HEK293 (cell line): ENCODE data around the gene IPO5.

Source experiments
- CTCF ChIA-PET: fragments of 350-600 bp; formaldehyde crosslinking; extraction: SDS; loops from one replicate; lab custom pipeline; 2021; ENCODE audit warnings: antibody characterized with exemption; lab: Yijun Ruan, JAX
- POLR2A ChIA-PET: fragments of 300-600 bp; formaldehyde crosslinking; extraction: SDS; loops from one replicate; lab custom pipeline; 2020; ENCODE audit warnings: antibody characterized with exemption, inconsistent platforms; lab: Yijun Ruan, JAX
- H3K27ac ChIP-seq: fragments of 200-500 bp; sonication (Bioruptor generic); 2 replicates; pipeline ENCODE4 v1.5.1; 2014; ENCODE audit warnings: low read depth, low read length, control low read depth, inconsistent platforms; ENCODE audit errors: extremely low read depth
- H3K36me3 ChIP-seq, 2 experiments: fragments of 200-500 bp in 1 of 2; sonication (Bioruptor generic) in 1 of 2; 1 replicate in 1 of 2; 2 replicates in 1 of 2; pipeline ENCODE4 v1.5.1; 2014 to 2017; ENCODE audit warnings: inconsistent platforms in 2 of 2, low read length in 2 of 2; ENCODE audit not compliant: control insufficient read depth in 2 of 2, insufficient read depth in 1 of 2
- H3K4me1 ChIP-seq: fragments of 200-500 bp; sonication (Bioruptor generic); 2 replicates; pipeline ENCODE4 v1.5.1; 2014; ENCODE audit warnings: mild to moderate bottlenecking, low read length, inconsistent platforms; ENCODE audit not compliant: control insufficient read depth, insufficient read depth
- H3K4me3 ChIP-seq: 2 replicates; pipeline ENCODE4 v1.5.1; 2011; ENCODE audit warnings: low read depth, mild to moderate bottlenecking, control low read depth, low read length, moderate library complexity
- H3K9me3 ChIP-seq: fragments of 200-500 bp; sonication (Bioruptor generic); 2 replicates; pipeline ENCODE4 v1.5.1; 2014; ENCODE audit warnings: low read depth, low read length, inconsistent platforms; ENCODE audit not compliant: control insufficient read depth, insufficient read depth
- SP2 ChIP-seq: fragments of 450-650 bp; formaldehyde crosslinking; IDR thresholded peaks from 2 replicates; pipeline ENCODE4 v1.5.1; 2016; ENCODE audit warnings: missing biosample characterization, missing genetic modification characterization
- TRIM28 ChIP-seq: IDR thresholded peaks from 2 replicates; pipeline ENCODE4 v1.6.1; 2011; ENCODE audit warnings: low read length, control low read depth, borderline replicate concordance
- YY1 ChIP-seq: fragments of 450-650 bp; formaldehyde crosslinking; IDR thresholded peaks from 2 replicates; pipeline ENCODE4 v1.5.1; 2018; ENCODE audit warnings: missing biosample characterization, missing genetic modification characterization
- ZBTB1 ChIP-seq: fragments of 450-650 bp; formaldehyde crosslinking; IDR thresholded peaks from 2 replicates; pipeline ENCODE4 v1.5.1; 2016; ENCODE audit warnings: missing biosample characterization, missing genetic modification characterization
- ZBTB20 ChIP-seq: fragments of 450-650 bp; formaldehyde crosslinking; IDR thresholded peaks from 2 replicates; pipeline ENCODE4 v1.5.1; 2016; ENCODE audit warnings: missing biosample characterization, missing genetic modification characterization
- ZFHX2 ChIP-seq: fragments of 450-650 bp; formaldehyde crosslinking; conservative IDR thresholded peaks from 2 replicates; pipeline ENCODE4 v1.5.1; 2016; ENCODE audit warnings: missing biosample characterization, missing genetic modification characterization
- ZFP37 ChIP-seq: fragments of 450-650 bp; formaldehyde crosslinking; IDR thresholded peaks from 2 replicates; pipeline ENCODE4 v1.5.1; 2016; ENCODE audit warnings: missing biosample characterization, missing genetic modification characterization
- ZNF140 ChIP-seq: fragments of 450-650 bp; formaldehyde crosslinking; IDR thresholded peaks from 2 replicates; pipeline ENCODE4 v1.5.1; 2016; ENCODE audit warnings: missing biosample characterization, missing genetic modification characterization
- ZNF146 ChIP-seq: fragments of 450-650 bp; formaldehyde crosslinking; IDR thresholded peaks from 2 replicates; pipeline ENCODE4 v1.5.1; 2016; ENCODE audit warnings: missing biosample characterization, missing genetic modification characterization
- ZNF175 ChIP-seq: fragments of 450-650 bp; formaldehyde crosslinking; IDR thresholded peaks from 2 replicates; pipeline ENCODE4 v1.5.1; 2016; ENCODE audit warnings: missing biosample characterization, missing genetic modification characterization
- ZNF214 ChIP-seq: fragments of 450-650 bp; formaldehyde crosslinking; IDR thresholded peaks from 2 replicates; pipeline ENCODE4 v1.5.1; 2017; ENCODE audit warnings: missing biosample characterization, mild to moderate bottlenecking, missing genetic modification characterization, borderline replicate concordance
- ZNF335 ChIP-seq: fragments of 450-650 bp; formaldehyde crosslinking; conservative IDR thresholded peaks from 2 replicates; pipeline ENCODE4 v1.5.1; 2016; ENCODE audit warnings: missing biosample characterization, missing genetic modification characterization
- ZNF341 ChIP-seq: fragments of 450-650 bp; formaldehyde crosslinking; IDR thresholded peaks from 2 replicates; pipeline ENCODE4; 2016; ENCODE audit warnings: low read depth, missing biosample characterization, missing genetic modification characterization
- ZNF37A ChIP-seq: fragments of 450-650 bp; IDR thresholded peaks from 2 replicates; pipeline ENCODE4 v1.5.1; 2018; ENCODE audit warnings: missing biosample characterization, missing genetic modification characterization
- ZNF48 ChIP-seq: fragments of 450-650 bp; formaldehyde crosslinking; IDR thresholded peaks from 2 replicates; pipeline ENCODE4 v1.5.1; 2016; ENCODE audit warnings: missing biosample characterization, missing genetic modification characterization
- ZNF501 ChIP-seq: fragments of 450-650 bp; formaldehyde crosslinking; IDR thresholded peaks from 2 replicates; pipeline ENCODE4 v1.5.1; 2016; ENCODE audit warnings: missing biosample characterization, missing genetic modification characterization
- ZNF785 ChIP-seq: fragments of 450-650 bp; formaldehyde crosslinking; IDR thresholded peaks from 2 replicates; pipeline ENCODE4 v1.5.1; 2016; ENCODE audit warnings: missing biosample characterization, missing genetic modification characterization
- ZNF791 ChIP-seq: fragments of 450-650 bp; formaldehyde crosslinking; IDR thresholded peaks from 2 replicates; pipeline ENCODE4 v1.5.1; 2016; ENCODE audit warnings: missing biosample characterization, missing genetic modification characterization
- ZNF843 ChIP-seq: fragments of 450-650 bp; formaldehyde crosslinking; IDR thresholded peaks from 2 replicates; pipeline ENCODE4 v1.5.1; 2016; ENCODE audit warnings: missing biosample characterization, missing genetic modification characterization
- ZXDB ChIP-seq: fragments of 450-650 bp; formaldehyde crosslinking; IDR thresholded peaks from 2 replicates; pipeline ENCODE4 v1.5.1; 2016; ENCODE audit warnings: missing biosample characterization, missing genetic modification characterization
- TF ChIP-seq, protein P1 (sequence below): fragments of 450-650 bp; formaldehyde crosslinking; conservative IDR thresholded peaks from 2 replicates; pipeline ENCODE4 v1.5.1; 2016; ENCODE audit warnings: low read depth, missing biosample characterization, missing genetic modification characterization
- TF ChIP-seq, protein P2 (sequence below): fragments of 450-650 bp; formaldehyde crosslinking; IDR thresholded peaks from 2 replicates; pipeline ENCODE4 v1.5.1; 2016; ENCODE audit warnings: missing biosample characterization, missing genetic modification characterization
- TF ChIP-seq, protein P3 (sequence below): fragments of 450-650 bp; formaldehyde crosslinking; IDR thresholded peaks from 2 replicates; pipeline ENCODE4 v1.5.1; 2016; ENCODE audit warnings: missing biosample characterization, missing genetic modification characterization
- TF ChIP-seq, protein P4 (sequence below): fragments of 450-650 bp; formaldehyde crosslinking; IDR thresholded peaks from 2 replicates; pipeline ENCODE4 v1.5.1; 2016; ENCODE audit warnings: missing biosample characterization, missing genetic modification characterization

The IPO5 gene

DNA sequence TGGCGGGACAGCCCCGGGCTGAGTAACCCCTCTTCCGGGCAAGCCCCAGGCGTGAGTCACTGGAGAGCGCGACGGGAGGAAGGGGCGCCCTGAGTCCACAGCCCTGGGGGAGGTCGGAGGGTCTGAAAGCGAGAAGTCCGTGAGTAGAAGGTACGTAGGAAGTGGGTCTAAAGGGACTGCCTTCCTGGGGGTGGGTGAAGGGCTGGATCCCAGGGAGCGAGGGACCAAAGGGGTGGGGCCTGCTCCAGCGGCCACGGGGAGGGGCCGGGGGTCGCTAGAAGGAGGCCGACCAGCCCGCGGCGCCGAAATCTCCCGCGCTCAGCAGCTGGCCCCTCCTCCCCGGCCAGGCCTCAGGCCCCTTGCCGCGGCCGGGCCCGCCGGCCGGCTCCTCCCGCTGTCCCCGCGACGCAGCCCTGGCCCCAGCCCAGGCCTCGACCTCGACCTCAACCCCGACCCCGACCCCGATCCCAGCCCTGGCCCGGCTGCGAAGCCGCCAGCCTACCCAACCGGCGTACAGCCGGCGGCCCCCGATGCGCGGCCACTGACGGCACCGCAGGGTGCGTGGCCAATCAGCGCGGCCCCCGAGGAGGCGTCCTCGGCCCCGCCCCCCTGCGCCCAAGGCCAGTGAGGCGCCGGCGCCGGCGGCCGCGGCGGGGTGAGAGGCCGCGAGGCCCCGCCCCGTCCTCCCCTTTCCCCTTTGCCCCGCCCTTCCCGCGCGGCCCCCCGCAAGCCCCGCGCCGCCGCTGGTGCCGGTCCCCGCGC lies 22.6 kb downstream of the IPO5 start (continued):
- TF ChIP-seq, protein P1, sequence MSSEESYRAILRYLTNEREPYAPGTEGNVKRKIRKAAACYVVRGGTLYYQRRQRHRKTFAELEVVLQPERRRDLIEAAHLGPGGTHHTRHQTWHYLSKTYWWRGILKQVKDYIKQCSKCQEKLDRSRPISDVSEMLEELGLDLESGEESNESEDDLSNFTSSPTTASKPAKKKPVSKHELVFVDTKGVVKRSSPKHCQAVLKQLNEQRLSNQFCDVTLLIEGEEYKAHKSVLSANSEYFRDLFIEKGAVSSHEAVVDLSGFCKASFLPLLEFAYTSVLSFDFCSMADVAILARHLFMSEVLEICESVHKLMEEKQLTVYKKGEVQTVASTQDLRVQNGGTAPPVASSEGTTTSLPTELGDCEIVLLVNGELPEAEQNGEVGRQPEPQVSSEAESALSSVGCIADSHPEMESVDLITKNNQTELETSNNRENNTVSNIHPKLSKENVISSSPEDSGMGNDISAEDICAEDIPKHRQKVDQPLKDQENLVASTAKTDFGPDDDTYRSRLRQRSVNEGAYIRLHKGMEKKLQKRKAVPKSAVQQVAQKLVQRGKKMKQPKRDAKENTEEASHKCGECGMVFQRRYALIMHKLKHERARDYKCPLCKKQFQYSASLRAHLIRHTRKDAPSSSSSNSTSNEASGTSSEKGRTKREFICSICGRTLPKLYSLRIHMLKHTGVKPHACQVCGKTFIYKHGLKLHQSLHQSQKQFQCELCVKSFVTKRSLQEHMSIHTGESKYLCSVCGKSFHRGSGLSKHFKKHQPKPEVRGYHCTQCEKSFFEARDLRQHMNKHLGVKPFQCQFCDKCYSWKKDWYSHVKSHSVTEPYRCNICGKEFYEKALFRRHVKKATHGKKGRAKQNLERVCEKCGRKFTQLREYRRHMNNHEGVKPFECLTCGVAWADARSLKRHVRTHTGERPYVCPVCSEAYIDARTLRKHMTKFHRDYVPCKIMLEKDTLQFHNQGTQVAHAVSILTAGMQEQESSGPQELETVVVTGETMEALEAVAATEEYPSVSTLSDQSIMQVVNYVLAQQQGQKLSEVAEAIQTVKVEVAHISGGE (tag by site-specific recombination): 0 out of 2 replicates have a peak, but pooled peaks have one; percentile 33
- TF ChIP-seq ZNF48: no peak

DNA sequence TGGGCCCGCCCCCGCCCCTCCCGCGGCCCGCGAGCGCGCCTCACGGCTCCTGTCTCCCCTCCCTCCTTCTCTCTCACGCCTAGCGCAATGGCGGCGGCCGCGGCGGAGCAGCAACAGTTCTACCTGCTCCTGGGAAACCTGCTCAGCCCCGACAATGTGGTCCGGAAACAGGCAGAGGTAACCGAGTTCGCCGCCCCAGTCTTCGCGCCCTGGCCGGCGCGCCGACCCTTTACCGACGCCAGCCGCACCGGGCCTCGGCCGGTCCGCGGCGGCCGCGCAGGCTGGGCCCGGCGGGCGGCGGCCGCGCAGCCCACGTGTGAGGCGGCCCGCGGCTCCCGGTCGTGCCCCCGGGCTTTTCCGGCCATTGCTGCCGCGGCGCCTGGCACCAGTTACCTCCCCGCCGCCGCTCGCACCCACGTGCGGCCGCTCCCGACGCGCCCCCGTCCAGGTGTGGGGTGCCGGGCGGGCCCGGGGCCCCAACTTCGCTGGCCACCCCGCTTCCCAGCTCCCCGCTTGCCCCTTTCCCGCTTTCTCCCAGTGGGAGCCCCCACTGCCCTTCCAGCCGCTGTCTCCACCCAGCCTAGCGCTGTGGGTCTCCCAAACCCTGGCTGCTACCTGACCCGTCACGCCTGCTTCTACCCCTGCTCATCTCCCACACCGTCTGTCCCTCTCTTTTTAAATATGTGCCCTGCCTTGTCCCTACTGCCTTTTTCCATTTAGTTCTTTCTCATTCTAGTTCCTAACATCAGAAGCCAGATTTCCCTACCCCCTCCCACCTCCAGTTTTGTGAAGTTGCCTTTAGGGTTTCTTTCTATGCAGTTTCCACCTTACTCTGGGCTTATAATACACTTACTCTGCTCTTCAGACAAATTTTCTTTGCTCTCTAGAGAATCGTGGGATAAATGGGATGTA lies 23.4 kb downstream of the IPO5 start:
- H3K4me1 ChIP-seq: peaks cover 5% of the 10 kb centered on the region; the same call in 1 of the 2 replicates
- ChIA-PET CTCF (no interaction called here), POLR2A (interaction anchor here (0.5 kb wide), 1 partner anchor 92 kb away, joined by 3 read pairs; no protein-coding TSS in a partner anchor)
- H3K4me3 ChIP-seq: peak overlapping the region; percentile 70
- peak overlapping the region; percentile 85 for H3K27ac ChIP-seq
- peaks cover 0 to 10% of the 10 kb centered on the region in 2 experiments; a peak in 1 of 3 replicates for H3K36me3 ChIP-seq
- no peaks in the 10 kb centered on the region for H3K9me3 ChIP-seq
- TF ChIP-seq ZFP37 (tag by site-specific recombination) (peak; percentile 44; the same call in 1 of the 2 replicates), ZBTB20 (tag by site-specific recombination) (peak; percentile 43; the same call in 1 of the 2 replicates), ZNF214 (no peak), ZNF175 (tag by site-specific recombination) (no peak), ZBTB1 (tag by site-specific recombination) (peak; percentile 66; the same call in 1 of the 2 replicates), ZNF785 (no peak), ZNF146 (no peak), ZNF37A (tag by site-specific recombination) (no peak), ZNF843 (tag by site-specific recombination) (no peak), SP2 (peak; percentile 26), YY1 (peak; percentile 76), ZXDB (tag by site-specific recombination) (no peak), ZNF140 (tag by site-specific recombination) (no peak), ZNF335 (tag by site-specific recombination) (0 out of 2 replicates have a peak, but pooled peaks have one; percentile 39), ZNF501 (tag by site-specific recombination) (peak; percentile 69), ZFHX2 (peak; percentile 41; the same call in 1 of the 2 replicates), ZNF341 (tag by site-specific recombination) (peak; percentile 92), ZNF791 (tag by site-specific recombination) (no peak), TRIM28 (no peak)
- TF ChIP-seq, protein P2, sequence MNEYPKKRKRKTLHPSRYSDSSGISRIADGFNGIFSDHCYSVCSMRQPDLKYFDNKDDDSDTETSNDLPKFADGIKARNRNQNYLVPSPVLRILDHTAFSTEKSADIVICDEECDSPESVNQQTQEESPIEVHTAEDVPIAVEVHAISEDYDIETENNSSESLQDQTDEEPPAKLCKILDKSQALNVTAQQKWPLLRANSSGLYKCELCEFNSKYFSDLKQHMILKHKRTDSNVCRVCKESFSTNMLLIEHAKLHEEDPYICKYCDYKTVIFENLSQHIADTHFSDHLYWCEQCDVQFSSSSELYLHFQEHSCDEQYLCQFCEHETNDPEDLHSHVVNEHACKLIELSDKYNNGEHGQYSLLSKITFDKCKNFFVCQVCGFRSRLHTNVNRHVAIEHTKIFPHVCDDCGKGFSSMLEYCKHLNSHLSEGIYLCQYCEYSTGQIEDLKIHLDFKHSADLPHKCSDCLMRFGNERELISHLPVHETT (tag by site-specific recombination): no peak
- TF ChIP-seq, protein P3, sequence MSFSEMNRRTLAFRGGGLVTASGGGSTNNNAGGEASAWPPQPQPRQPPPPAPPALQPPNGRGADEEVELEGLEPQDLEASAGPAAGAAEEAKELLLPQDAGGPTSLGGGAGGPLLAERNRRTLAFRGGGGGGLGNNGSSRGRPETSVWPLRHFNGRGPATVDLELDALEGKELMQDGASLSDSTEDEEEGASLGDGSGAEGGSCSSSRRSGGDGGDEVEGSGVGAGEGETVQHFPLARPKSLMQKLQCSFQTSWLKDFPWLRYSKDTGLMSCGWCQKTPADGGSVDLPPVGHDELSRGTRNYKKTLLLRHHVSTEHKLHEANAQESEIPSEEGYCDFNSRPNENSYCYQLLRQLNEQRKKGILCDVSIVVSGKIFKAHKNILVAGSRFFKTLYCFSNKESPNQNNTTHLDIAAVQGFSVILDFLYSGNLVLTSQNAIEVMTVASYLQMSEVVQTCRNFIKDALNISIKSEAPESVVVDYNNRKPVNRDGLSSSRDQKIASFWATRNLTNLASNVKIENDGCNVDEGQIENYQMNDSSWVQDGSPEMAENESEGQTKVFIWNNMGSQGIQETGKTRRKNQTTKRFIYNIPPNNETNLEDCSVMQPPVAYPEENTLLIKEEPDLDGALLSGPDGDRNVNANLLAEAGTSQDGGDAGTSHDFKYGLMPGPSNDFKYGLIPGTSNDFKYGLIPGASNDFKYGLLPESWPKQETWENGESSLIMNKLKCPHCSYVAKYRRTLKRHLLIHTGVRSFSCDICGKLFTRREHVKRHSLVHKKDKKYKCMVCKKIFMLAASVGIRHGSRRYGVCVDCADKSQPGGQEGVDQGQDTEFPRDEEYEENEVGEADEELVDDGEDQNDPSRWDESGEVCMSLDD (tag by site-specific recombination): no peak
- TF ChIP-seq, protein P4, sequence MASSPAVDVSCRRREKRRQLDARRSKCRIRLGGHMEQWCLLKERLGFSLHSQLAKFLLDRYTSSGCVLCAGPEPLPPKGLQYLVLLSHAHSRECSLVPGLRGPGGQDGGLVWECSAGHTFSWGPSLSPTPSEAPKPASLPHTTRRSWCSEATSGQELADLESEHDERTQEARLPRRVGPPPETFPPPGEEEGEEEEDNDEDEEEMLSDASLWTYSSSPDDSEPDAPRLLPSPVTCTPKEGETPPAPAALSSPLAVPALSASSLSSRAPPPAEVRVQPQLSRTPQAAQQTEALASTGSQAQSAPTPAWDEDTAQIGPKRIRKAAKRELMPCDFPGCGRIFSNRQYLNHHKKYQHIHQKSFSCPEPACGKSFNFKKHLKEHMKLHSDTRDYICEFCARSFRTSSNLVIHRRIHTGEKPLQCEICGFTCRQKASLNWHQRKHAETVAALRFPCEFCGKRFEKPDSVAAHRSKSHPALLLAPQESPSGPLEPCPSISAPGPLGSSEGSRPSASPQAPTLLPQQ (tag by site-specific recombination): no peak
